Fibroblast of lung (primary cell): ENCODE results near the gene CEP128. TPM values are rescaled to one million over a fixed set of nuclear protein-coding genes. Genes with fewer than 3 reads are reported as not detected.

ENCODE experiments used
- DNase-seq, 2 donors: peaks; one replicate each; pipeline versions ENCODE4 v3.0.0 to v3.0.0-alpha.2; 2010; ENCODE audit warnings: low read depth in 2 of 2
- H2AFZ ChIP-seq: 2 replicates; pipeline ENCODE4 v1.5.1; 2012; ENCODE audit warnings: low read length, control low read depth, inconsistent platforms
- H3K27ac ChIP-seq: 2 replicates; pipeline ENCODE4 v1.5.1; 2011; ENCODE audit warnings: low read length, control low read depth; ENCODE audit not compliant: insufficient read depth
- H3K27me3 ChIP-seq: 2 replicates; pipeline ENCODE4 v1.5.1; 2011; ENCODE audit warnings: mild to moderate bottlenecking, low read length; ENCODE audit not compliant: control insufficient read depth, insufficient read depth
- H3K36me3 ChIP-seq: 2 replicates; pipeline ENCODE4 v1.5.1; 2011; ENCODE audit warnings: low read length; ENCODE audit not compliant: control insufficient read depth, insufficient read depth
- H3K4me1 ChIP-seq: 2 replicates; pipeline ENCODE4 v1.5.1; 2011; ENCODE audit warnings: low read length; ENCODE audit not compliant: control insufficient read depth, insufficient read depth; ENCODE audit errors: extremely low read depth
- H3K4me2 ChIP-seq: 2 replicates; pipeline ENCODE4 v1.5.1; 2011; ENCODE audit warnings: low read length, control low read depth; ENCODE audit not compliant: insufficient read depth; ENCODE audit errors: extremely low read depth
- H3K4me3 ChIP-seq, 4 experiments: fragments of 200-600 bp in 1 of 4; sonication (generic) in 1 of 4; replicated peaks in 1 of 4; 2 replicates each; pipeline ENCODE4 v1.5.1; 2011 to 2016; ENCODE audit warnings: low read length in 4 of 4, low read depth in 3 of 4, mild to moderate bottlenecking in 3 of 4, control low read depth in 2 of 4, inconsistent platforms in 1 of 4, mixed read lengths in 1 of 4; ENCODE audit not compliant: insufficient read depth in 1 of 4; ENCODE audit errors: control extremely low read depth in 1 of 4
- H3K79me2 ChIP-seq: 2 replicates; pipeline ENCODE4 v1.5.1; 2012; ENCODE audit warnings: mild to moderate bottlenecking, low read length, inconsistent platforms; ENCODE audit not compliant: control insufficient read depth, insufficient read depth
- H3K9ac ChIP-seq: 2 replicates; pipeline ENCODE4 v1.5.1; 2011; ENCODE audit warnings: mild to moderate bottlenecking, low read length, control low read depth; ENCODE audit not compliant: insufficient read depth
- H3K9me3 ChIP-seq: 2 replicates; pipeline ENCODE4 v1.5.1; 2012; ENCODE audit warnings: low read depth, low read length; ENCODE audit not compliant: control insufficient read depth, insufficient read depth
- H4K20me1 ChIP-seq: 2 replicates; pipeline ENCODE4 v1.5.1; 2011; ENCODE audit warnings: low read length; ENCODE audit not compliant: control insufficient read depth, insufficient read depth; ENCODE audit errors: extremely low read depth
- EZH2 ChIP-seq: IDR thresholded peaks from 2 replicates; pipeline ENCODE4 v1.5.1; 2012; ENCODE audit warnings: low read length, control low read depth, mild to moderate bottlenecking; ENCODE audit errors: missing control alignments
- polyA plus RNA-seq, 2 donors: library from polyadenylated mRNA; depleted of rRNA in 1 of 2; stranded (reverse) in 1 of 2; unstranded in 1 of 2; fragments of >200 nt; gene quantifications; 2 replicates each; pipeline ENCODE4 v1.2.1, GENCODE V29; 2011 to 2012; ENCODE audit warnings: missing spikeins in 1 of 2
- total RNA-seq: library from RNA; depleted of rRNA; stranded (reverse); fragments of >200 nt; gene quantifications from 2 replicates; pipeline ENCODE4 v1.2.1, GENCODE V29; 2014
- TF ChIP-seq, protein P1 (sequence below), 2 donors: IDR thresholded peaks in 1 of 2; conservative IDR thresholded peaks in 1 of 2; 1 replicate in 1 of 2; 2 replicates in 1 of 2; pipeline ENCODE4 v1.5.1; 2011 to 2012; ENCODE audit warnings: low read length in 2 of 2, control low read depth in 1 of 2, inconsistent platforms in 1 of 2, low read depth in 1 of 2, mild to moderate bottlenecking in 1 of 2

Gene CEP128
- total and polyA plus RNA-seq, 2 donors (not counting 1 experiment from before 2014, with no cell fraction given) = 1.3 to 7.8 TPM

DNA sequence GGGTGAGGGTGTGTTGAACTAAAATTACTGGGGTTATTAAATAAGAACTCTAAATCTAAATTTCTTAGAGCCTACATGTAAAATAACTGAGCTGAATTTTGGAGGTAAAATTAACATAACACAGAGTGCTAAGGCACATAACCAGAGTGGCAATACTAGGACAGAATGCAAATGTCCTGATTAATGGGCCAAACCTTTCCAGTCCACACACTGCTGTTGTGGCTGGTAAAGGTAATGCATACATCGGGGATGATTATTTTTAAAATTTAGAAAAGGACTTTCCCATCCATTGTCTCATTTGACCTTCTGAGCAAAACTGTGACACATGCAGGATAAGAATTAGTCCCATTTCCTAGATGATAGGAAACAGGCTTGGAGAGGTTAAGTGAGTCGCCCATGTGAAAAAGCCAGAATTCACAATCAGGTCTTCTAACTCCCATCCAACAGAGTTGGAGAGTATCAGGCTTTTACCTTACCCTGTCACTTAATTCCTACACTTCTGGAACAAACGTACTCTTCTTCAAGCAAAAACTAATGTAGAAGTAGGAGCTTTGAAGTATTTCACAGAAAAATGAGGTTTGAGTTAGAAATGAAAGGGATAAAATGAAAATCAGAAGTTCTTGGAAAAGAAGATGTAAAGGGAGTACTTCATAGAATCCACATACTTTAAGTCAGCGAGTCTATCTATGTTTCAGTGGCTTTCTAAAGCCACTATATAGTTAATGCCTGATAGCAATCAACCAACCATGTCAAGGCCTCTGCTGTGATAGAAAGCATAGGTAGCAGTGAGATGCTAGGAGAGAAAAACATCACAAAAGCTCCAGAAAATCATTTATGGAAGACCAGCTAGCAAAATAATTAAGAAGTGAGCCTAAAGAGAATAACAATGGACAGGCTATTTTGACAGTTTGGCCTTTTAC is 395.3 kb downstream of the CEP128 start:
- no peak for TF ChIP-seq EZH2
- TF ChIP-seq, protein P1, sequence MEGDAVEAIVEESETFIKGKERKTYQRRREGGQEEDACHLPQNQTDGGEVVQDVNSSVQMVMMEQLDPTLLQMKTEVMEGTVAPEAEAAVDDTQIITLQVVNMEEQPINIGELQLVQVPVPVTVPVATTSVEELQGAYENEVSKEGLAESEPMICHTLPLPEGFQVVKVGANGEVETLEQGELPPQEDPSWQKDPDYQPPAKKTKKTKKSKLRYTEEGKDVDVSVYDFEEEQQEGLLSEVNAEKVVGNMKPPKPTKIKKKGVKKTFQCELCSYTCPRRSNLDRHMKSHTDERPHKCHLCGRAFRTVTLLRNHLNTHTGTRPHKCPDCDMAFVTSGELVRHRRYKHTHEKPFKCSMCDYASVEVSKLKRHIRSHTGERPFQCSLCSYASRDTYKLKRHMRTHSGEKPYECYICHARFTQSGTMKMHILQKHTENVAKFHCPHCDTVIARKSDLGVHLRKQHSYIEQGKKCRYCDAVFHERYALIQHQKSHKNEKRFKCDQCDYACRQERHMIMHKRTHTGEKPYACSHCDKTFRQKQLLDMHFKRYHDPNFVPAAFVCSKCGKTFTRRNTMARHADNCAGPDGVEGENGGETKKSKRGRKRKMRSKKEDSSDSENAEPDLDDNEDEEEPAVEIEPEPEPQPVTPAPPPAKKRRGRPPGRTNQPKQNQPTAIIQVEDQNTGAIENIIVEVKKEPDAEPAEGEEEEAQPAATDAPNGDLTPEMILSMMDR (conservative IDR thresholded peaks at IDR 0.05 in 1 of 2, IDR thresholded peaks at IDR 0.05 in 1 of 2; ENCODE audit: low read depth in 1 of 2, low read length in 2 of 2) = no peak
- Histone ChIP-seq H3K79me2 (no peaks in the 10 kb centered on the region), H3K9me3 (no peaks in the 10 kb centered on the region), H3K4me2 (no peak overlapping the region), H2AFZ (no peak overlapping the region), H3K27ac (no peak overlapping the region), H3K4me3 (no peak overlapping the region), H4K20me1 (no peaks in the 10 kb centered on the region), H3K4me1 (no peaks in the 10 kb centered on the region), H3K9ac (no peak overlapping the region), H3K36me3 (no peaks in the 10 kb centered on the region), H3K27me3 (no peaks in the 10 kb centered on the region)
- DNase-seq = no peak

DNA sequence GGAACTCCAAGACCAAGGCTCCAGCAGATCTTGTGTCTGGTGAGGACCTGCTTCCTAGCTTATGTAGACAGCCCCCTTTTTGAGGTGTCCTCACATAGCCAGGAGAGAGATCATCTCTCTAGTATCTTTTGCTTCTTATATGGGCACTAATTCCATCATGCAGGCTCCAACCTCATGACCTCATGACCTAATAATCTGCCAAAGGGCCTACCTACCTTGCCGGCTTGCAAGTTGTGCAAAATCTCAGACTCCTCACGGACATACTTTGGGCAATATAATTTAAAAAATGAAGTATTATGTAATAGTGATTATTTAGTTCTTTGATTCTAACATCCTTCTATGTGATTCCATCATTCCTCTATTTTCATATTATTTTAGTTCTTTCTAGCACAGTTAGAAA is 397.2 kb downstream of the CEP128 start:
- H3K27me3 ChIP-seq = no peaks in the 10 kb centered on the region
- H4K20me1 ChIP-seq = no peaks in the 10 kb centered on the region
- no peak overlapping the region for H3K4me2 ChIP-seq
- no peak overlapping the region for H3K27ac ChIP-seq
- TF ChIP-seq, protein P1 (conservative IDR thresholded peaks at IDR 0.05 in 1 of 2, IDR thresholded peaks at IDR 0.05 in 1 of 2; ENCODE audit: low read depth in 1 of 2, low read length in 2 of 2) = no peak
- TF ChIP-seq EZH2 = no peak
- no peak overlapping the region for H2AFZ ChIP-seq
- H3K9ac ChIP-seq = no peak overlapping the region
- no peaks in the 10 kb centered on the region for H3K9me3 ChIP-seq
- H3K4me1 ChIP-seq = no peaks in the 10 kb centered on the region
- H3K36me3 ChIP-seq = no peaks in the 10 kb centered on the region
- H3K79me2 ChIP-seq = no peaks in the 10 kb centered on the region
- no peak for DNase-seq
- no peak overlapping the region for H3K4me3 ChIP-seq

DNA sequence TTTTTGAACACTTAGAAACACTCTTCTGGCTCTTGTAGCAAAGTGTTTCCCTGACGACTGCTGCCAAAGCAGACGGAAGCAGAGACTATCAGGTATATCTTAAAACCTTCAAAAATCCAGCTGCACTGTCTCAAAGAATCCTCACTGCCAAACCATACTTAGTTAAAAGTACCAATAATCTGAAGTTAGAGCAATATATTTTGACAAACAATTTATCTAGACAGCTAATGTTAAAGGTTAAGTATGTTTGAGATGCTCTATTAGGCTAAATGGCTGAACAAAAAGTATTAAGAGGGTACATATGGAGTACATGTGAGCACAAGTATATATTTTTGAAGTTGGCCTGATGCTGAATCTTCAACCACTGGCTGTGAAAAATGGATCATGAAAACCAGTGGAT is 398.3 kb downstream of the CEP128 start:
- no peaks in the 10 kb centered on the region for H4K20me1 ChIP-seq
- TF ChIP-seq EZH2 = no peak
- TF ChIP-seq, protein P1 (conservative IDR thresholded peaks at IDR 0.05 in 1 of 2, IDR thresholded peaks at IDR 0.05 in 1 of 2; ENCODE audit: low read depth in 1 of 2, low read length in 2 of 2) = no peak
- H3K79me2 ChIP-seq = no peaks in the 10 kb centered on the region
- no peaks in the 10 kb centered on the region for H3K36me3 ChIP-seq
- no peak overlapping the region for H3K9ac ChIP-seq
- no peak overlapping the region for H3K4me2 ChIP-seq
- H3K9me3 ChIP-seq = no peaks in the 10 kb centered on the region
- no peak overlapping the region for H3K4me3 ChIP-seq
- H3K4me1 ChIP-seq = no peaks in the 10 kb centered on the region
- no peak for DNase-seq
- no peak overlapping the region for H3K27ac ChIP-seq
- H2AFZ ChIP-seq = no peak overlapping the region
- H3K27me3 ChIP-seq = no peaks in the 10 kb centered on the region
